Adipocyte (in vitro differentiated cells): ENCODE results near the gene PPP2R5D.
"Not testable (repeated sequence)": the region's sequence is repeated elsewhere in the genome, so short reads cannot be mapped to it uniquely, and the experiment has no call there.

ENCODE experiments used
- DNase-seq: peaks from one replicate; pipeline ENCODE4 v3.0.0-alpha.2; 2015; ENCODE audit warnings: low read depth
- H3K27me3 ChIP-seq: replicated peaks from 2 replicates; pipeline ENCODE4 v1.7.0; 2013; ENCODE audit warnings: mild to moderate bottlenecking, low read length, moderate library complexity; ENCODE audit not compliant: control insufficient read depth, insufficient read depth
- H3K36me3 ChIP-seq: 2 replicates; pipeline ENCODE4 v1.7.0; 2013; ENCODE audit warnings: low read length, mild to moderate bottlenecking, moderate library complexity; ENCODE audit not compliant: control insufficient read depth, insufficient read depth, severe bottlenecking
- H3K4me1 ChIP-seq: 2 replicates; pipeline ENCODE4 v1.7.0; 2013; ENCODE audit warnings: mild to moderate bottlenecking, low read length, moderate library complexity; ENCODE audit not compliant: control insufficient read depth, insufficient read depth
- H3K4me3 ChIP-seq: 2 replicates; pipeline ENCODE4 v1.7.0; 2013; ENCODE audit warnings: mild to moderate bottlenecking, low read length, moderate library complexity
- H3K9ac ChIP-seq: 2 replicates; pipeline ENCODE4 v1.7.0; 2013; ENCODE audit warnings: mild to moderate bottlenecking, low read length, moderate library complexity
- H3K9me3 ChIP-seq: 2 replicates; pipeline ENCODE4 v1.7.0; 2013; ENCODE audit warnings: mild to moderate bottlenecking, low read length, moderate library complexity; ENCODE audit not compliant: control insufficient read depth

PPP2R5D gene

DNA sequence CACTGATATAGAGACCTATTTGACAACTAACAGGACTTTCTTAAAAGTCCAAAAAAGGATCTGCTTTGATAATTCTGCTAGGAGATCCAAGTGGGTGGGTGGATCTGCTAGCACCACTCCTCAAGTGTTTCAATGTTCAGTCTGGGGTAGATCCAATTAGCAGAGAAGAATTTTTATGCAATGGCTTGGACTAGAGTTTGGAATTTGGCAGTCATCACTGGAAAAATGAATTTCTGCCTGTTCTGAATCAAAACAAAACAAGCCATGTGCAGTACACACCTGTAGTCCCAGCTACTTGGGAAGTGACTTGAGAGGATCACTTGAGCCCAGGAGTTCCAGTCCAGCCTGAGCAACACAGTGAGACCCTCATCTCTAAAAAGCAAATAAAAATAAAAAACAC lies 36.4 kb upstream of the PPP2R5D start:
- H3K27me3 ChIP-seq = no peaks in the 10 kb centered on the region
- no peak overlapping the region for H3K4me3 ChIP-seq
- no peak overlapping the region for H3K9ac ChIP-seq
- DNase-seq = no peak
- H3K9me3 ChIP-seq = no peaks in the 10 kb centered on the region
- peaks cover 7% of the 10 kb centered on the region for H3K36me3 ChIP-seq
- peaks cover 7% of the 10 kb centered on the region for H3K4me1 ChIP-seq

DNA sequence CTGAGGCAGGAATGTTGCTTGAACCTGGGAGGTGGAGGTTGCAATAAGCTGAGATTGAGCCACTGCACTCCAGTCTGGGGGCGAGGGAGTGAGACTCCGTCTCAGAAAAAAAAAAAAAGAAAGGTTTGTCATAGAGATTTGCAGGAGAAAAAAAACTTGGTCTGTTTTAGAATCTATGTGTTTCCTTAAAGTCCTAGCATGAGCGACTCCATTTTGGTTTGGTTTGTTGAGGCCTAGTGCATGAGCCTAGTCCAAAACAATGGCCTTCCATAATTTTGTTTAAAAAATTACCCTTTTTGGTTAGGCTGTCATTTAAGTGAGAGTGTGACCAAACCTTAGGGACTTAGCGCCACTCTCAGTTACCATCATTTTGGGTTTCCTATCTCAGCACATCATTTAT lies 32.0 kb upstream of the PPP2R5D start:
- Histone ChIP-seq H3K4me1 (peaks cover 7% of the 10 kb centered on the region), H3K27me3 (no peaks in the 10 kb centered on the region), H3K9me3 (no peaks in the 10 kb centered on the region), H3K4me3 (no peak overlapping the region), H3K36me3 (no peaks in the 10 kb centered on the region), H3K9ac (no peak overlapping the region)
- DNase-seq = no peak

DNA sequence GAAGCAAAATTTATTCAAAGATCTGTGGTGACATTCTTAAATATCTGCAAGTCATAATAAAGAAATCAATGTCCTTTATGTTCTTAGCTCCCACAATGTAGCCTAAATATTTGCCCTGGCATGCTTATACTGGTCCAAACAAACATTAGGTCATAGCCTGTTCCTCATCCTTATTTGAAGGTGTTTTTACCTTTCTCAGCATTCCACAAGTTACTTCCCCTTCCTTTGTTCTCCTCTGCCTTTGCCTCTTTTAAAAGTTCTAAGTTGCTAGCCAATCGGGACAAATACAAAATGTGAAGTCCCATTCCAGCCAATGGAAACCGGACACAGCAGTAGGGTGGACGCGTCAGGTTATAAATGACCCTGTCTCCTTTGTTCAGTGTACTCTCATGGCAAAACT lies 30.0 kb upstream of the PPP2R5D start:
- H3K9me3 ChIP-seq, H3K36me3 ChIP-seq, H3K4me1 ChIP-seq, H3K4me3 ChIP-seq, DNase-seq, H3K9ac ChIP-seq, H3K27me3 ChIP-seq: not testable (repeated sequence)

DNA sequence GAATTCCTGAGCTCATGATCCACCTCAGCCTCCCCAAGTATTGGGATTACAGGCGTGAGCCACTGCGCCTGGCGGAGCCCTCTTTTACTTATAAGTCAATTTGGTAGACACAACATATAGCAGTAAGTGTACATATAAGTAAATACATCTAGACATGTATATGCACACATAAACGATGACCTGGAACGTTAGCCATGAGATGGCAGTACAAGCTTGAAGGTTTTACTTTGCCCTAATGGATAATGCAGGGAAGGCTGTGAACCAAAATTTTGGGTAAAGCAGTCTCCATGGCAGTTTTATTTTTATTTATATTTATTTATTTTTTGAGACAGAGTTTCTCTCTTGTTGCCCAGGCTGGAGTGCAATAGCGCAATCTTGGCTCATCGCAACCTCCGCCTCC lies 26.2 kb upstream of the PPP2R5D start:
- DNase-seq = no peak

DNA sequence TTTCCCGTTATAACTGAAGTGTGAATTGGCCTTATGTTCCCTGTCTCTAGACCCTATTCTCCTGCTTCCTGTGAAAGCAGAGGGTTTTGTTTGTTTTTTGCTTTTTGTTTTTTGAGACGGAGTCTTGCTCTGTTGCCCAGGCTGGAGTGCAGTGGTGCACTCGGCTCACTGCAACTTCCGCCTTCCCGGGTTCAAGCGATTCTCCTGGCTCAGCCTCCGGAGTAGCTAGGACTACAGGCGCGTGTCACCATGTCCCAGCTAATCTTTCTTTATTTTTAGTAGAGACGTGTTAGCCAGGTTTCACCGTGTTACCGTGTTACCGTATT lies 24.5 kb upstream of the PPP2R5D start:
- H3K36me3 ChIP-seq = peaks cover 11% of the 10 kb centered on the region
- no peak for DNase-seq
- no peaks in the 10 kb centered on the region for H3K27me3 ChIP-seq
- no peaks in the 10 kb centered on the region for H3K9me3 ChIP-seq
- peaks cover 11% of the 10 kb centered on the region for H3K4me1 ChIP-seq
- peak overlapping the region; percentile 77 for H3K4me3 ChIP-seq
- peak overlapping the region; percentile 24 for H3K9ac ChIP-seq

More for the DNA sequence above, 26.2 kb upstream of the PPP2R5D start:
- no peak overlapping the region for H3K9ac ChIP-seq
- H3K4me1 ChIP-seq = peaks cover 11% of the 10 kb centered on the region
- H3K36me3 ChIP-seq = peaks cover 4% of the 10 kb centered on the region
- H3K4me3 ChIP-seq = no peak overlapping the region
- H3K9me3 ChIP-seq = no peaks in the 10 kb centered on the region
- no peaks in the 10 kb centered on the region for H3K27me3 ChIP-seq

DNA sequence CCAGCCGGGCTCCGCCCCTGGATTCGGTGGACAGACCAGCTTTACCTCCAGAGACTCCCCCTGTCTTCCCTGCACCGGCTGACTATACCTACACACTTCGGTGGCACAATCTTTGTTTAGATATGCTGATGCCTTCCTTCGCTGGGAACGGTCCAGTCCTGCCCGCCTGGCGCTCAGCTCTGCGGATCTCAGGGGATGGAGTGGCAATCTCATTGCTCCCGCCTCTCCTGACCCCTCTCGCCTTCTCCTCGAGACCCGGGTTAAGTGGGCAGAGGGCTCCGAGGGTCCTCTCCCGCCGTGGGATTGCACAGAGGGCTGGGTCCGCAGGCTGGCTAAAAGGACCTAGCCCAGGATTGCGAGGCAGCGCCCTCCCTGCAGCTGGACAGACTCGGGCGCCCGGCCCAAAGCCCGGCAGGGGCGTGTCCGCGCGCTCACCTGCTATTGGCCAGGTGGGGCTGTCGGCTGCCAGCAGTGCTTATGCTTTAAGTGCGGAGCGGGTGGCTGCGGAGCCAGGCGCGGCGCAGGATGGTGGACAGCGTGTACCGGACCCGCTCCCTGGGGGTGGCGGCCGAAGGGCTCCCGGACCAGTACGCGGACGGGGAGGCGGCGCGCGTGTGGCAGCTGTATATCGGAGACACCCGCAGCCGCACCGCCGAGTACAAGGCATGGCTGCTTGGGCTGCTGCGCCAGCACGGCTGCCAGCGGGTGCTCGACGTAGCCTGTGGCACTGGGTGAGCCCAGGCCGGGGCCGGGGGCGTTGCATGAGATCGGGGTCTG lies 23.9 kb upstream of the PPP2R5D start, which contains the start of gene GNMT:
Gene GNMT, plus strand, starts transcription at position 512 of the 777 bp plus-strand sequence. Its CDS starts 14 bp downstream, at position 526.
- Histone ChIP-seq H3K9ac (peak within 1 kb of the TSS; percentile 24), H3K4me3 (peak within 1 kb of the TSS; percentile 77), H3K4me1 (peaks cover 11% of the 10 kb centered on the region), H3K27me3 (no peaks in the 10 kb centered on the region), H3K36me3 (peaks cover 12% of the 10 kb centered on the region), H3K9me3 (no peaks in the 10 kb centered on the region)
- peak; percentile 32 for DNase-seq

DNA sequence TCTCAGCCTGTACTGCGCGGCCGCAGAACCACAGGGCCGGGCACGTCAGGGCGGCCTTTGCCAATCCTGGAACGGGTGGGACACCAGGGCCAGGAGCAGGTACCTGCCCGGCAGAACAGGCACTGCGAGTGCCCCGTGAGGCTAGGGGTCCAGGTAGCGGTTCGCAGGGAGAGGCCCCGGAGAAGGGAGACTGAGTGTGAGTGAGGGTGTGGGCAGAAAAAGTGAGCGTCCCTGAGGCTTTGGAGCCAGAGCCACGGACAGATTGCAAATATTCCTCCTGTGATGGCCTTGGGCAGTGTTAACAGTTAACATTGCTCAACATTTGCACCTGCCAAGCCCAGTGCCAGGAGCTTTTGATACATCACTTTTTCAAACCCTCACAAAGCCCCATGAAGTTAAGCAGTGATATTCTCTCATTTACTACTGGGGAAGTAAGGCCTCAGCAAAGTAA lies 23.3 kb upstream of the PPP2R5D start:
- Histone ChIP-seq H3K36me3 (peaks cover 13% of the 10 kb centered on the region), H3K4me3 (peak overlapping the region; percentile 77), H3K9ac (peak overlapping the region; percentile 24), H3K27me3 (no peaks in the 10 kb centered on the region), H3K4me1 (peaks cover 11% of the 10 kb centered on the region), H3K9me3 (no peaks in the 10 kb centered on the region)
- no peak for DNase-seq

DNA sequence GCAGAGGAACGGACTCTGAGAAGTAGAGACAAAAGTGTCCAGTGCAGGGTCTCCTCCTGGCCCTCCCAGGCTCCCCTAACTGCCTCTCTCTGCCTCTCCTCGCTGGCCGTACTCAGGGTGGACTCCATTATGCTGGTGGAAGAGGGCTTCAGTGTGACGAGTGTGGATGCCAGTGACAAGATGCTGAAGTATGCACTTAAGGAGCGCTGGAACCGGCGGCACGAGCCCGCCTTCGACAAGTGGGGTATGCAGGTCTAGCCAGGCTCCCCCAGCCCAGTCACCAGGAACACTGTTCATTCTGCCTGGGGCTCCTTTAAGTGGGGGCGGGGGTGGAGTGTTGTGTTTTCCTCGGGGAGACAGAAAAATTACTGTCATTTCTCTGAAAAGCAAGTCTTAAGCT lies 22.3 kb upstream of the PPP2R5D start:
- H3K4me1 ChIP-seq = peaks cover 11% of the 10 kb centered on the region
- no peaks in the 10 kb centered on the region for H3K27me3 ChIP-seq
- no peak overlapping the region for H3K9ac ChIP-seq
- H3K9me3 ChIP-seq = no peaks in the 10 kb centered on the region
- H3K4me3 ChIP-seq = no peak overlapping the region
- H3K36me3 ChIP-seq = peaks cover 19% of the 10 kb centered on the region
- no peak for DNase-seq

DNA sequence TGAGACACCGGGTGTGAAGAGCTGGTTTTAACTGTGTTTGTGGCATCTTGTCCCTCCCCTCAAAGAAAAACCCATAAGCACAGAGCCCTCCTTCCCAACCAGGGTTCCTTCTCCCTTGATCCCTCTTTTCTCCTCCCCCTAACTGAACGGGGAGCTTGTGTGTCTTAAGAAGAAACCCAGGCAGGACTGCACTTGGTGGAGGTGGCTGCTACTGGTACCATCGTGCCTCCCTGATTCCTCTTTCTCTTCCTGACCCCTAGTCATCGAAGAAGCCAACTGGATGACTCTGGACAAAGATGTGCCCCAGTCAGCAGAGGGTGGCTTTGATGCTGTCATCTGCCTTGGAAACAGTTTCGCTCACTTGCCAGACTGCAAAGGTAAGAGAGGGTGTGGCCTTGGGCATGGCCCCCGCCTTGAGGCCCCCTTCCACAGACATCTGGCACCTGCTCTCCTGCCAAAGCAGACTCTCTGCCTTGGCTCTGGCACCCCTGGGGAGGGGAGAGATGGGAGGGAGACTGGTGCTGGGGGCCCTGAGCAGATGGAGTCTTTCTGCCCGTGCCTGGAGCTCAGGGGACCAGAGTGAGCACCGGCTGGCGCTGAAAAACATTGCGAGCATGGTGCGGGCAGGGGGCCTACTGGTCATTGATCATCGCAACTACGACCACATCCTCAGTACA lies 21.7 kb upstream of the PPP2R5D start:
- Histone ChIP-seq H3K27me3 (no peaks in the 10 kb centered on the region), H3K4me1 (peaks cover 11% of the 10 kb centered on the region), H3K36me3 (peaks cover 24% of the 10 kb centered on the region), H3K9ac (no peak overlapping the region), H3K4me3 (no peak overlapping the region), H3K9me3 (no peaks in the 10 kb centered on the region)
- DNase-seq = no peak

DNA sequence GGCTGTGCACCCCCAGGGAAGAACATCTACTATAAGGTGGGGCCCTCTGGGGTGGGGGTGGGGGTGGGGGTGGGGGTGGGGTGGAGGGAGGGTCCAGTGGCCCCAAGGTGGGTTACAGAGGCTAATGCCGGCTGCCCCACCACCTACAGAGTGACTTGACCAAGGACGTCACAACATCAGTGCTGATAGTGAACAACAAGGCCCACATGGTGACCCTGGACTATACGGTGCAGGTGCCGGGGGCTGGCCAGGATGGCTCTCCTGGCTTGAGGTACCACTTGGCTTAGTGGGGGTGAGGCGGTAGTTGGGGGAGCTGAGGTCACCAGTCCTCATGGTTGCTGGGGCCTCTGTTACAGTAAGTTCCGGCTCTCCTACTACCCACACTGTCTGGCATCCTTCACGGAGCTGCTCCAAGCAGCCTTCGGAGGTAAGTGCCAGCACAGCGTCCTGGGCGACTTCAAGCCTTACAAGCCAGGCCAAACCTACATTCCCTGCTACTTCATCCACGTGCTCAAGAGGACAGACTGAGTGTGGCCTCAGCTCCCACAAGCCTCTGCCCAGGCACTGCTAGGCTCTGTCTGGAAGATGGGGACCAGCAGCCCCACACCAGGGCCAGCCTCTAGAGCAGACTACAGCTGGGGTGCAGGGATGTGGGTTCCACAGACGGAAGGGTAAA lies 21.1 kb upstream of the PPP2R5D start:
- H3K4me3 ChIP-seq = no peak overlapping the region

DNA sequence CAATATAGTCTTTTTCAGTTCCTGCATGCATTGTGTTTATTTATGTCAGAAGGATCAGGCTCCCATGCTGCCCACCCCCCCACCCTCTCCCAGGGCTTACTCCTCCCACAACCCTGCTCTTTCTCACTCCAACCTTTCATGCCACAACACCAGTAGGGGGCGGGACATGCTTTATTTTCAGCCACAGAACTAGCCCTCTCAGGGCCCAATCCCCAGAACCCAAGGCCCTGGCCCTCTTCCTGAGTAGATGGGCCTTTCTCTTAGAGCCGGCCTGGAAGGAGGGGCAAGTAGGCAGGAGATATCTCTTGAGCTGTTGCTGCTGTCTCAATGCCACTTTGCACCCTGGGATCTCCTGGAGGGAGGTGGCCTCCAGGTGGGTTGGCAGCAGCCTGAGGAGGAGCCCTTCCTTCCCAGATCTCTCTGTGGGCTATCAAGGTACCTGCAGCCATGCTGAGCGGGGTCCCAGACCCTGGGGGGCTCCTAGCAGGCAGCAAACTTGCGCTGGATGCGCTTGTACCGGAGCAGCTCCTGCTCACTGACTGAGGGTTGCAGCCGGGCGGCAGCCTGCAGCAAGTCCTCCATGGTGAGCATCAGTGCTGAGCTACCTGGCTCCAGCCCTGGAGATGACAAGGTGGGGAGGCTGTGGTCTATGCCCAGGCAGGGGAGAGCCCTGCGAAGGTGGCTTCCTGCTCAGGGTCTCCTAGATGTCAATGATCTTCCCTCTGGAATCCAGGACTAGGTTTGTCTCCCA lies 20.3 kb upstream of the PPP2R5D start:
- no peak overlapping the region for H3K9ac ChIP-seq
- peak; percentile 32 for DNase-seq

More for the DNA sequence above, 21.1 kb upstream of the PPP2R5D start:
- Histone ChIP-seq H3K36me3 (peaks cover 24% of the 10 kb centered on the region), H3K4me1 (peaks cover 11% of the 10 kb centered on the region), H3K9me3 (no peaks in the 10 kb centered on the region), H3K9ac (no peak overlapping the region), H3K27me3 (no peaks in the 10 kb centered on the region)
- no peak for DNase-seq

More for the DNA sequence above, 20.3 kb upstream of the PPP2R5D start:
- H3K4me3 ChIP-seq = no peak overlapping the region
- no peaks in the 10 kb centered on the region for H3K9me3 ChIP-seq
- peaks cover 28% of the 10 kb centered on the region for H3K36me3 ChIP-seq
- peaks cover 11% of the 10 kb centered on the region for H3K4me1 ChIP-seq
- no peaks in the 10 kb centered on the region for H3K27me3 ChIP-seq
